Stimulated activated CD8-positive, alpha-beta memory T cell treated with anti-CD3 and anti-CD28 coated beads, Interleukin-4, amount 100 ng/mL, for 48 hours (primary cell): Measurements from ENCODE around the gene MFGE8.
"Not testable (repeated sequence)": the region's sequence is repeated elsewhere in the genome, so short reads cannot be mapped to it uniquely, and the experiment has no call there.

Experiments used
- DNase-seq: peaks from one replicate; pipeline ENCODE4 v3.0.0-alpha.2; 2020

The MFGE8 gene

GRCh38 chr15:88913017-88913849 lies at the start of gene MFGE8:
TSS of gene MFGE8 (minus strand) at chr15:88913379. CDS start at chr15:88913319, 60 bp downstream.
- DNase-seq: peak; percentile 86

- no peak for DNase-seq
Measured at GRCh38 chr15:88959445-88959844, 46.3 kb upstream of the MFGE8 start.

GRCh38 chr15:88956906-88957305 lies 43.7 kb upstream of the MFGE8 start:
- DNase-seq: no peak

- DNase-seq: no peak
Measured at GRCh38 chr15:88956263-88956662, 43.1 kb upstream of the MFGE8 start.

GRCh38 chr15:88954431-88955277 lies 41.5 kb upstream of the MFGE8 start:
- DNase-seq: no peak

- DNase-seq: no peak
Measured at GRCh38 chr15:88950600-88951160, 37.5 kb upstream of the MFGE8 start.

- no peak for DNase-seq
Measured at GRCh38 chr15:88949734-88950400, 36.7 kb upstream of the MFGE8 start.

GRCh38 chr15:88940110-88940675 lies 27.0 kb upstream of the MFGE8 start:
- DNase-seq: no peak

GRCh38 chr15:88939486-88939806 lies 26.3 kb upstream of the MFGE8 start:
- DNase-seq: no peak

- DNase-seq: no peak
Measured at GRCh38 chr15:88938802-88939485, 25.8 kb upstream of the MFGE8 start.

GRCh38 chr15:88934449-88934848 lies 21.3 kb upstream of the MFGE8 start:
- DNase-seq: not testable (repeated sequence)

GRCh38 chr15:88932875-88933330 lies 19.7 kb upstream of the MFGE8 start:
- no peak for DNase-seq

- DNase-seq: no peak
Measured at GRCh38 chr15:88932271-88932874, 19.2 kb upstream of the MFGE8 start.

GRCh38 chr15:88930579-88930978 lies 17.4 kb upstream of the MFGE8 start:
- no peak for DNase-seq

GRCh38 chr15:88929358-88930098 lies 16.3 kb upstream of the MFGE8 start:
- DNase-seq: not testable (repeated sequence)

GRCh38 chr15:88928192-88928591 lies 15.0 kb upstream of the MFGE8 start:
- DNase-seq: not testable (repeated sequence)

GRCh38 chr15:88925648-88926047 lies 12.5 kb upstream of the MFGE8 start:
- not testable (repeated sequence) for DNase-seq

- DNase-seq: peak; percentile 48
Measured at GRCh38 chr15:88920892-88921435, 7.8 kb upstream of the MFGE8 start.

- DNase-seq: no peak
Measured at GRCh38 chr15:88920186-88920891, 7.2 kb upstream of the MFGE8 start.

- DNase-seq: peak; percentile 62
Measured at GRCh38 chr15:88918738-88919137, 5.6 kb upstream of the MFGE8 start.
